GM12874 (cell line): ENCODE measurements around the gene KCNQ5.

ENCODE experiments used
- TF ChIP-seq, protein P1 (sequence below): IDR thresholded peaks from 2 replicates; pipeline ENCODE4 v1.5.1; 2011; ENCODE audit warnings: low read depth, mild to moderate bottlenecking, control low read depth, low read length, moderate library complexity; ENCODE audit not compliant: insufficient read depth

Gene KCNQ5

DNA sequence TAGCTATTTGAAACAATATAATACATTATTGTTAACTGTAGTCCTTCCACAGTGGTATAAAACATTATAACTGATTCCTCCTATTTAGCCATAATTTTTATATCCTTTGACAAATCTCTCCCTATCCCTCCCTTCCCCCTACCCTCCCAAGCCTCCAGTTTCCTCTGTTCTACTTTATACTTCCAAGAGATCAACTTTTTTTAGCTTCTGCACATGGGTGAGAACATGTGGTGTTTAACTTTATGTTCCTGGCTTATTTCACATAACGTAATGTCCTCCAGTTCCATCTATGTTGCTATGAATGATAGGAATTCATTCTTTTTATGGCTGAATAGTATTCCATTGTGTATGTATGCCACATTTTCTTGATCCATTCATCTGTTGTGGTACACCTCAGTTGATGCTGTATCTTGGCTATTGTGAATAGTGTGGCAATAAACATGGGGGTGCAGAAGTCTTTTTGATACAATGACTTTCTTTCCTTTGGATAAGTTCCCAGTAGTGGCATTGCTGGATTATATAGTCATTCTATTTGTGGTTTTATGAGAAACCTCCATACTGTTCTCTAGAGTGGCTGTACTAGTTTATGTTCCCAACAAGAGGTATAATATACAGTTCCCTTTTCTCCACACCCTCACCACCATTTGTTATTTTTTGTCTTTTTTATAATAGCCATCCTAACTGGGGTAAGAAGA, 205.0 kb downstream of the KCNQ5 start:
- TF ChIP-seq, protein P1, sequence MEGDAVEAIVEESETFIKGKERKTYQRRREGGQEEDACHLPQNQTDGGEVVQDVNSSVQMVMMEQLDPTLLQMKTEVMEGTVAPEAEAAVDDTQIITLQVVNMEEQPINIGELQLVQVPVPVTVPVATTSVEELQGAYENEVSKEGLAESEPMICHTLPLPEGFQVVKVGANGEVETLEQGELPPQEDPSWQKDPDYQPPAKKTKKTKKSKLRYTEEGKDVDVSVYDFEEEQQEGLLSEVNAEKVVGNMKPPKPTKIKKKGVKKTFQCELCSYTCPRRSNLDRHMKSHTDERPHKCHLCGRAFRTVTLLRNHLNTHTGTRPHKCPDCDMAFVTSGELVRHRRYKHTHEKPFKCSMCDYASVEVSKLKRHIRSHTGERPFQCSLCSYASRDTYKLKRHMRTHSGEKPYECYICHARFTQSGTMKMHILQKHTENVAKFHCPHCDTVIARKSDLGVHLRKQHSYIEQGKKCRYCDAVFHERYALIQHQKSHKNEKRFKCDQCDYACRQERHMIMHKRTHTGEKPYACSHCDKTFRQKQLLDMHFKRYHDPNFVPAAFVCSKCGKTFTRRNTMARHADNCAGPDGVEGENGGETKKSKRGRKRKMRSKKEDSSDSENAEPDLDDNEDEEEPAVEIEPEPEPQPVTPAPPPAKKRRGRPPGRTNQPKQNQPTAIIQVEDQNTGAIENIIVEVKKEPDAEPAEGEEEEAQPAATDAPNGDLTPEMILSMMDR, result no peak

DNA sequence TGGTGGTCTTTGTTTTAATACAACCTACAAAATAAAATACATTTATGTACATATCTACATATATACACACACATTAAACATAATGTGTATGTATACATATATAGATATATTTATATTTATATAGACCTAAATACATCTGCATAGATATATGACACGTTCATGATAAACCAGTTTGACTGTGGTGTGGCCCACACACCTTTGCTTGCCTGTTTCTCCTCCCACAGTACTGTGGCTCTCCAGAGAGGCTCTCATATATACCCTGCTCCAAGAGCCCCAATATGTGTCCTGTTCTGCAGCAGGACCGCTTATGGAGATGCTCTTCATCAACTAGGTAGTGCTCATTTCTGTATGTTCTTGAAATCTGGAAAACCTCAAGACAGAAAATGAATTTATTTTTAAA, 207.0 kb downstream of the KCNQ5 start:
- TF ChIP-seq, protein P1, result no peak

DNA sequence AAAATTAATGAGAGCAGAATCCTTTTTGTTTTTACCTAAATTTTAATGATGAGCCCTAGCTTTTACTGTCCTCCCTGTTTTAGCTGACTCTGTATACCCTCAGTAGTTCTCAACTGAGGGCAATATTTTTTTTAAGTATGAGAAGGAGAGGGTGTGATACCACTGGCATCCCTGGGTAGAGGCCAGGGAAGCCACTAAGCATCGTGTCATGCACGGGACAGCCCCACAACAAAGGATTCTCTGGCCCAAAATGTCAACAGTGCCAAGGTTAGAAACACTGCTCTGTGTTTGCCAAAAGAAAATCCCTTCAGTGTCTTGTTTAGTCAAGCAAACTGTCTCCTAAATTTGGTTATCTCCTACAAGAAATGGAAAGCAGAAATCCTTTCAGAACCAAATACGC, 210.4 kb downstream of the KCNQ5 start:
- TF ChIP-seq, protein P1, result no peak

DNA sequence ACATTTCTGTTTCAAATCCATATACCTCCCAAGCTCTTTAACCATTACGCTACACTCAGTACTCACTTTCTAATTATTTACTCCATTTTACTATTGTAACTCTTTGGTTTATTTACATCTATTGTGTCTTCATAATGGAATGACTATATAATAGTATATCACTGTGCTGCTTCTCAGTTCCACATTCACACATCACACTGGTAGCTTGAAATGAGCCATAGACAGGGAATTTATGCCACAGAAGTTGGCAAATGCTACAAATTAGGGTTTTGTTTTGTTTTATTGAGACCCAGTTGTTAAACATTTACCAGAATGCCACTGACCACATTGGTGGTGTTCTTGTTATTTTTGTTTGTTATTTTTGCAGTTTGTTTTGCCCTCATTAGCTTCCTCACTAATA, 213.9 kb downstream of the KCNQ5 start:
- TF ChIP-seq, protein P1, result no peak

DNA sequence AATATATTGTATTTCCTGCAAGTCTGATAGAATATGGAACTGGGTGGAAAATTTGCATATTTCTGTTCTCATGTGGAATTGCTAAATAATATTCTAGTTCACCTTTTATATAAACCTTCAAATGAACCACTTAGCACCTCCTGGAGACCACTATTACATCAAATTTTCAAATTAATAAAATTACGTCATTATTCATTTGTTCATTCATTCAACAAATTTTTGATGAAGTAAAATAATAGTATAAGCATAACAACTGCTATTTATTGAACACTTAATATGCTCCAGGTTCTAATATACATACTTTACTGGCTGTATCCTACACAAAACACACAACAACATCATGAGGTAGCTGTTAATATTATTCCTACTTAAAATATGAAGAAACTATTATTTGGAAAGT, 215.1 kb downstream of the KCNQ5 start:
- TF ChIP-seq, protein P1, result no peak

DNA sequence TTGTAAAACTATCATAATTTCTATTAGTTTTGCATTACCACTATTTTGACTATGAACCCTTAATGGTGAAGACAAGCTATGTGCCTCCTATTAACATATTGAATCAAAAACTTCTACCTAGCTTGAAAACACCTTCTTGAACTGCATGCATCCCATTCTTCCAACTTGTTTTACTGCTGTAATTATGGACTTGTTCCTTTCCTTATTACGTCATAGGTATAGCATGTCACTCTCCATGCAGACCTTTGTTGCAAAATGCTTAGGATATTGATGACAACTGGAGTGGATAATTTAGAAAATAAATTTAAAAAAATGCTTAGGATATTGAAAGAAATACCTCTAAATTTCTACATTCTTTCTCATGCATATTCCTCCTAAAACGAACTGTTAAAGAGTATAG, 219.3 kb downstream of the KCNQ5 start:
- TF ChIP-seq, protein P1, result no peak

DNA sequence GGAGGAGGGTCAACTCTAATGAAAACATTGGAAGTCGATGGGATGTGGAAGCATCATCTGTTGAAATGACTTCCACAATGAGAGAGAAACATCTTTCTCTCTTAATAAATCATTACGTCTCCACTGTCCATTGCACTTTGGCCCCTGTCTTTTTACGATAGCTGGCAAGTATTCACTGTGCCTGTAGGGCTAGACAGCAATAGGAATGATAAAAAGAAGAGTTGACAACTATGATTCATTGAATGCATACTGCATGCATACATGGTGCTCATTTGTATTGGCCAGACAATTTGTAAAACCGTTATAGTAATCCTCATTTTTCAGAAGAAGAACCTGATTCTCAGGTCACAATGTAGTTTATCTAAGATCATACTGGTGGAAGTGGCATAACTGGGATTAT, 220.3 kb downstream of the KCNQ5 start:
- TF ChIP-seq, protein P1, result no peak

DNA sequence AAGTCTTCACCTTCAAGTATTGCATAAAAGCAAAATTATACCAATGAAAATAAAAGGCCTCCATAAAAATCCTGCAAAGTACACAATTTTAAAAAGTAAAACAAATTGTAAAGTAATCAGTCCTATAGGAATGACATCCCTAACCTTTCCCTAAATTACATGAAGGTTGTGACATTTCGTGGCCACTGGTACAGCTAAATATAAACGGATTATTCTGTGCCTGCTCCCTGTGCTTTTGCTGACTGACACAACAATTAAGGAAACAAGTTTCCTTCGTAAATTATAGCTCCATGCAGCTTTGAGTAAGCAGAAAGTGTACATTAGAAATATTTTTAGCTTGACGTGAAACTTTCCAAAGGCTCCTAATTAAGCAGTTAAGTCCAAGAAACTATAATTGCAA, 222.8 kb downstream of the KCNQ5 start:
- TF ChIP-seq, protein P1, result no peak
